ENCODE results near the gene DCTN5.

Gene DCTN5

GRCh38 chr16:23724096-23724784 is 83.0 kb downstream of the DCTN5 start:
- TF ChIP-seq CTCF (IDR thresholded peaks at IDR 0.05; ENCODE audit: control insufficient read depth, insufficient read depth, low read depth, low read length, missing control alignments): no peak
- no peak overlapping the region for H3K4me3 ChIP-seq (ENCODE audit: control insufficient read depth, low read depth, low read length)
- DNase-seq (ENCODE audit: low read depth): no peak

GRCh38 chr16:23724785-23725131 is 83.5 kb downstream of the DCTN5 start:
- H3K4me3 ChIP-seq (ENCODE audit: control insufficient read depth, low read depth, low read length): no peak overlapping the region
- DNase-seq (ENCODE audit: low read depth): no peak
- TF ChIP-seq CTCF (IDR thresholded peaks at IDR 0.05; ENCODE audit: control insufficient read depth, insufficient read depth, low read depth, low read length, missing control alignments): no peak

- TF ChIP-seq CTCF (IDR thresholded peaks at IDR 0.05; ENCODE audit: control insufficient read depth, insufficient read depth, low read depth, low read length, missing control alignments): no peak
- H3K4me3 ChIP-seq (ENCODE audit: control insufficient read depth, low read depth, low read length): no peak overlapping the region
- DNase-seq (ENCODE audit: low read depth): no peak
Measured at GRCh38 chr16:23726710-23727109, 85.4 kb downstream of the DCTN5 start.

Measured in AG09309 (cell line).